Daoy (cell line): ENCODE data around the gene SPATA31D1. TPM values are rescaled to one million over a fixed set of nuclear protein-coding genes. Genes with fewer than 3 reads are reported as not detected.

Experiments used
- DNase-seq: peaks from one replicate; pipeline ENCODE4 v3.0.0-alpha.2; 2015; ENCODE audit warnings: low read depth
- total RNA-seq: library from RNA; depleted of rRNA; stranded (reverse); fragments of >200 nt; shearing (Covaris generic); gene quantifications from 2 replicates; pipeline ENCODE4 v1.2.3, GENCODE V29; 2014; rRNA removed

SPATA31D1 gene
- total RNA-seq, 1 experiment from 2014 or later, result 0.06 TPM

DNA sequence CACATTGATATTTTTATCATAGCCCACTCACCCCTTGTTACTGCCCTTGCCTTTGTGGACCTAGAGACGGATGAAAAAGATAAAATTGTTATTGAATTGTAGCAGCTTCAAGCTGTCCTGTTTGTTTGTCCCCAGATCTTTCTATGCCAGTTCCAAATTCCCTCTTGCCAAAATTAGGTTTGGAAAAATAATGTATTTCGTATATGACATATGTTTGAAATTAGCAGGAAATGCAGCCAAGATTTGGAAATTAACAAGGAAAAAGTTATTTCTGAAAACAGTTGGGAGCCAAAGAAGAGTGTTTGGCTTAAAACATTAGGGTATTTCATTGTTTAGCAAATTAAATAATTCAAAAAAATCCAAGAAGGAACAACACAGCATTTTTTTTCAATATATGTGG, 33.5 kb downstream of the SPATA31D1 start:
- no peak for DNase-seq

DNA sequence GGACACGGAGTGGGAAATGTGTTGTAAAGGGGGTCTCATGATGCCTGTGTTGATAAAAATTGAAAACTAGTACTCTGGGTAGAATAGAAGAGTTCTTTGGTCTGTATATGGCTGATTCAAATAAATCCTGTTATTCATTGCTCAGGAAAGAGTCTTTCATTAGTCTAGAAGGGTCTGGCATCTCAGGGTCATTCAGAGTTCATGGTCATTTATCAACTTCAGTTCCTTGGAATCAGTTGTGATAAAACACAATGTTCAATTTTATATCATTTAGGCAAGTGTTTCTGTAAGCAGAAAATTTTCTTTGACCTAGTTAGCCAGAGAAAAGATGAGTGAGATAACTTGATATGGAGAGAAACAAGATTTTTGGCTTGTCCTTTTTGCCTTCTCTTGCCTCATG, 36.3 kb downstream of the SPATA31D1 start:
- no peak for DNase-seq

DNA sequence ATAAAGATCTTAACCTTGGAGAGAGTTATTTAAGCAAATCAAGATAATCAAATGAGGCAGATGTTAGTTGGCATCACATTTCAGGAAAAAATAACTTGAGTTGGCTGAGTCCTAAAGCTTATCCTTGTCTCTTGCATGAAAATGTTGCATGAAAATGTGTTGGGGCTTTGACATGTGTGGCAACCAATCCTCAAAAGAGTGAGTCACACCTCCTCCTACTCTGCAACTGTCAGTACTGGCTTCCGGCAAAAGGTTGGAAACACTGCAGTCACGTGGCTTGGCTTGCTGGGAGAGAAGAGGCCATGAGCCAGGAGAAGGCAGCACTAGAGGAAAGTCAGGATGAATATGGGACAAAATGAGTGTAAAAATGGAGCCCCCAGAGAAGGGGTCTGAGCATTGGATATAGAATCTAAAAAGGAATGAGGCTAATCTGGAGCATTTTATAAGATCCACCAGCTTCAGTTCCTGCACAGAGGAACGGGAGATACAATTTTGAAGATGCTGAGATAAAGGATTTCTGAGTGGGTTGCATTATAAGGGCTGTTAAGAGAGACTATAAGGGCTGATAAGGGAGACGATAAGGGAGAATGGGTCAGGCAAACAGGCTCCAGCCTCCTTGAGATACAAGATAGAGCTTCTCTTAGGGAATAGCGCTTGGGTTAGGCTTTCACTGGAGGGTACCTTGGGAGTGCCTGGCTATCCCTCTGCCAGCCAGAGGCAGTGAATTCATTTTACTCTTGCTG, 43.1 kb downstream of the SPATA31D1 start:
- peak; percentile 55 for DNase-seq

DNA sequence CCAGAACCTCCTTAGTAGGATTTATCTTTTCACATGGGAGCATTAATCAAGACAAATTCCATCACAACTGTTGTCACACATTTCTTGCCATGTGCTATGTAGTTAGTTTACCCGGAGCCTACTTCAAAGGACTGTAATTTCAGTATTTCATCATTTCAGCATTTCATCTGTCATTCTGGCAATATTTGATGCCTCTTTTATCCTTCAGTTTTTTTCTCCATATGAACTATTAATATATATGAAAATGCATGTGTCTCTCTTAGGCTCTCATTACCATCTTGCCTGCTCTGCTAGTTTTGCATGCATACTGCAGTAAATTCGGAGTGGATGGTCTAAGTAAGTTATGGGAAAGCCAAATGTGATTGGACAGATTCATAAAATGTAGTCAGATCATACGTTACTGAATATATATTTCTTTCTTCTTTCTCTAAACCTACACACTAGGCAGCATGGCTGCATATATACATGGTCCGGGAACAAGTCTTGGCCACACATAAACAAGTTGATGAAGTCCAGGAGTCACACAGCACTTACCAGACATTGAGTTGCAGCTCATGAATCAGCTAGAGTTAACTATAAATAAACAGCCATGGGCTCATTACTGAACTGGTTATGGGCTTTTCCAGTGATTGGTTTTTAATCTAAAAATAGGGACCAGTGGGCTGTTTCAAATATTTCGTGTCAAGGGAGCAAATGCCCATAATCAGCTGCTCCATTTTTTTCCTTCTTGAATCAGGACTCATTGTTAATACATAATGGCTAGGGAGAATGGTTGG, 46.6 kb downstream of the SPATA31D1 start:
- no peak for DNase-seq

DNA sequence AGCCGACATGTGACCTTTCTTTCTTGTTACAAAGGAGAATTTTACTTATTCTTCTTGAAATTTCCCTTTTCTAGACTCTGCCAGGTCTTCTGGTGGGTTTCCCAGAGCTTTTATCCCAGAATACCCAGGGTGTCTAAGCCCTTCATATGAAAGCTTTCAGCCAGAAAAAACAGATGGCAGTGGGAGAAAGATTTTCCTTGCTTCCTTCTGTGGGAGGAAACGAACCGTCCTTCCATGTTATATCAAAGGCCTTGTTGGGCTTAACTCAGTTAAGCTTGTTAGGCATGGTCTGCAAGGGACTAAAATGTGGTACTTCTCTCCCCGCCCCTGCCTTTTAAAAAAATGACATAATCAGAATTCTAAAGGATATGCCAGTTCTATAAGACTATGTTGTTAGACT, 47.5 kb downstream of the SPATA31D1 start:
- no peak for DNase-seq

DNA sequence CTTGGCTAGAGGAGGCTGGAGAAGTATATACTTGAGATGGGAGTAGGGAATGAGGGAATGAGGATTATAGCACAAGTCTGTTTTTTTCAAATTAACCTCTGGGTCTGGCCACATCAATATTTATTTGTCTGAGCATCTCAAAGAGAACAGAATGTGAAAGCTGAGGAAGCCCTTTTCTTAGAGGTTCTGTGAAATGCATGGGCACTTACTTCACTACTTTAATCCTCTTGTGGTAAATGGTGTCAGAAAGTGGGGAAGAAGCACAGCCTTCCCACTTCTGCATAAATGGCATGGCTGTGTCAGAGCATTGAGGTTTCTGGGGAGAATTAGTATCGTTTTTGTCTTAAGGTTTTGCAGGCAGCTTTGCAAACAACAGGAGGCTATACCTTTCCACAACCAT, 48.6 kb downstream of the SPATA31D1 start:
- DNase-seq, result no peak

DNA sequence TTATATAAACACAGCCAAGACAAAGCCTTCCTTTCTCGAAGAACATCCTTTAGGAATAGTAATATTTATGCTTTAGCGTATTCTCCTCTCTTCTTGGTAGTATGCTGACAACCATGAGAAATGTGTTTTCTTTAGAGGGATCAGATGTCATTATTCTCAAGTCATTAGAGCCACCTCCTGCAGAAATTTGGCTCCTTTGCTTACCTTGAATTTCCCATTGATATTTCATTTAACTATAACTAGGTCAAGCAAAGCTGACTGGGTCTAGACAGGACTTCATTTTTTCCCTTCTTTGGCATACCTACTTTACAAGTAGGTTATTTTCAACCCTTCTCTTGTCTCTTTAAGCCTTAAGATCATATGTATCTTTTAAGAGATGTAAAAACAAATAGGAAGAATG, 50.3 kb downstream of the SPATA31D1 start:
- DNase-seq, result no peak

Other genes starting within 250 kb of the SPATA31D1 start
- gene SPATA31D4, start 60.3 kb upstream of the SPATA31D1 start, total RNA-seq, result not detected in 2 replicates
- gene SPATA31D3, start 45.3 kb upstream of the SPATA31D1 start, total RNA-seq, result not detected in 2 replicates